Mesenchymal stem cell (in vitro differentiated cells and primary cell): Measurements from ENCODE around the gene ST6GALNAC3.

Source experiments
- DNase-seq: peaks from one replicate; pipeline ENCODE4 v3.0.0-alpha.2; 2013
- H2AFZ ChIP-seq: one replicate; pipeline ENCODE4 v1.6.1; 2013; ENCODE audit warnings: low read depth, mild to moderate bottlenecking, control low read depth, inconsistent platforms, low read length, moderate library complexity
- H2AK5ac ChIP-seq: 2 replicates; pipeline ENCODE4 v1.6.1; 2013; ENCODE audit warnings: low read length, moderate library complexity, mild to moderate bottlenecking, inconsistent platforms; ENCODE audit not compliant: severe bottlenecking
- H2BK120ac ChIP-seq: one replicate; pipeline ENCODE4 v1.6.1; 2013; ENCODE audit warnings: low read depth, mild to moderate bottlenecking, inconsistent platforms, low read length, moderate library complexity
- H2BK12ac ChIP-seq, 2 experiments: one replicate each; pipeline ENCODE4 v1.6.1; 2013; ENCODE audit warnings: inconsistent platforms in 2 of 2, low read length in 2 of 2, mild to moderate bottlenecking in 2 of 2, moderate library complexity in 2 of 2, control low read depth in 1 of 2
- H2BK15ac ChIP-seq: one replicate; pipeline ENCODE4 v1.6.1; 2013; ENCODE audit warnings: mild to moderate bottlenecking, low read depth, inconsistent platforms; ENCODE audit not compliant: poor library complexity, severe bottlenecking
- H2BK5ac ChIP-seq: 2 replicates; pipeline ENCODE4 v1.6.1; 2013; ENCODE audit warnings: low read depth, mild to moderate bottlenecking, low read length, control low read depth, inconsistent platforms; ENCODE audit not compliant: poor library complexity, severe bottlenecking
- H3K14ac ChIP-seq, 2 experiments: one replicate each; pipeline ENCODE4 v1.6.1; 2013; ENCODE audit warnings: inconsistent platforms in 2 of 2, low read length in 2 of 2, control low read depth in 1 of 2, mild to moderate bottlenecking in 1 of 2, moderate library complexity in 1 of 2
- H3K18ac ChIP-seq, 2 experiments: one replicate each; pipeline ENCODE4 v1.6.1; 2013; ENCODE audit warnings: inconsistent platforms in 2 of 2, low read length in 2 of 2, control low read depth in 1 of 2, low read depth in 1 of 2, mild to moderate bottlenecking in 1 of 2
- H3K23ac ChIP-seq, 2 experiments: one replicate each; pipeline ENCODE4 v1.6.1; 2013; ENCODE audit warnings: inconsistent platforms in 2 of 2, low read length in 2 of 2, mild to moderate bottlenecking in 2 of 2, moderate library complexity in 2 of 2, control low read depth in 1 of 2
- H3K27ac ChIP-seq: 2 replicates; pipeline ENCODE4 v1.5.1; 2013; ENCODE audit warnings: mild to moderate bottlenecking, moderate library complexity, low read length, control low read depth, inconsistent platforms; ENCODE audit not compliant: poor library complexity, severe bottlenecking
- H3K27me3 ChIP-seq, 2 experiments: 2 replicates each; pipeline versions ENCODE4 v1.6.1 to v1.7.0; 2013; ENCODE audit warnings: low read length in 2 of 2, mild to moderate bottlenecking in 2 of 2, moderate library complexity in 2 of 2, control low read depth in 1 of 2, inconsistent platforms in 1 of 2; ENCODE audit not compliant: control insufficient read depth in 1 of 2, insufficient read depth in 1 of 2
- H3K36me3 ChIP-seq, 2 experiments: 2 replicates each; pipeline versions ENCODE4 v1.6.1 to v1.7.0; 2013; ENCODE audit warnings: low read length in 2 of 2, control low read depth in 1 of 2, inconsistent platforms in 1 of 2, low read depth in 1 of 2, mild to moderate bottlenecking in 1 of 2; ENCODE audit not compliant: insufficient read depth in 2 of 2, control insufficient read depth in 1 of 2
- H3K4ac ChIP-seq, 2 experiments: one replicate each; pipeline ENCODE4 v1.6.1; 2013; ENCODE audit warnings: inconsistent platforms in 2 of 2, low read length in 2 of 2, mild to moderate bottlenecking in 2 of 2, moderate library complexity in 2 of 2, control low read depth in 1 of 2, low read depth in 1 of 2
- H3K4me1 ChIP-seq: 2 replicates; pipeline ENCODE4 v1.6.1; 2013; ENCODE audit warnings: low read depth, low read length, control low read depth; ENCODE audit not compliant: control insufficient read depth, insufficient read depth
- H3K4me2 ChIP-seq: 2 replicates; pipeline ENCODE4 v1.6.1; 2013; ENCODE audit warnings: low read length, mild to moderate bottlenecking, inconsistent platforms; ENCODE audit not compliant: poor library complexity, severe bottlenecking
- H3K4me3 ChIP-seq, 2 experiments: 2 replicates each; pipeline versions ENCODE4 v1.5.1 to v1.7.0; 2013; ENCODE audit warnings: low read length in 2 of 2, mild to moderate bottlenecking in 2 of 2, control low read depth in 1 of 2, low read depth in 1 of 2; ENCODE audit not compliant: insufficient read depth in 1 of 2
- H3K79me1 ChIP-seq: replicated peaks from 2 replicates; pipeline ENCODE4 v1.6.1; 2013; ENCODE audit warnings: mild to moderate bottlenecking, control low read depth, low read length, inconsistent platforms; ENCODE audit not compliant: poor library complexity, severe bottlenecking
- H3K9ac ChIP-seq: 2 replicates; pipeline ENCODE4 v1.7.0; 2013; ENCODE audit warnings: mild to moderate bottlenecking, low read length, moderate library complexity
- H3K9me3 ChIP-seq: 2 replicates; pipeline ENCODE4 v1.7.0; 2013; ENCODE audit warnings: mild to moderate bottlenecking, low read length; ENCODE audit not compliant: control insufficient read depth
- H4K8ac ChIP-seq: one replicate; pipeline ENCODE4 v1.6.1; 2013; ENCODE audit warnings: inconsistent platforms, mild to moderate bottlenecking, low read length, moderate library complexity
- H4K91ac ChIP-seq: one replicate; pipeline ENCODE4 v1.6.1; 2013; ENCODE audit warnings: mild to moderate bottlenecking, low read length, inconsistent platforms
- WGBS: methylation state at CpG from one replicate; pipeline ENCODE4 v1.1.7; 2013; ENCODE audit warnings: mixed read lengths; 5-methylcytosine and 5-hydroxymethylcytosine counted together

ST6GALNAC3 gene

DNA sequence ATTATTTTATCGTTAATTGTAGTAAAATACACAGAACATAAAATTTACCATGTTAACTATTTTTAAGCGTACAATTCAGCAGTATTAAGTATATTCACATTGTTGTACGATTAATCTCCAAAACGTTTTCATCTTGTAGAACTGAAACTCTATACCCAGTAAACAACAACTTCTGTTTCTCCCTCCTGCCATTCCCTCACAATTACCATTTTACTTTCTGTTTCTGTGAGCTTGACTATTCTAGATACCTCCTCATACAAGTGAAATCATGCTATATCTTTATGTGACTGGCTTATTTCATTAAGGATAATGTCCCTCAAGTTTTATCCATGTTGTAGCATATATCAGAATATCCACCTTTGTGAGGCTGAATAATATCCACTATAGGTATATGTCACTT is 156.8 kb downstream of the ST6GALNAC3 start:
- Histone ChIP-seq H3K23ac (no peak overlapping the region), H3K4me3 (no peak overlapping the region), H4K8ac (no peak overlapping the region), H3K79me1 (no peaks in the 10 kb centered on the region), H3K27ac (no peak overlapping the region), H4K91ac (no peak overlapping the region), H3K36me3 (no peaks in the 10 kb centered on the region), H2AK5ac (no peak overlapping the region), H3K4ac (no peak overlapping the region), H3K4me2 (no peak overlapping the region), H3K9ac (no peak overlapping the region), H2BK5ac (no peak overlapping the region), H3K14ac (no peak overlapping the region), H2BK12ac (no peak overlapping the region), H2AFZ (no peak overlapping the region), H2BK120ac (no peak overlapping the region), H3K9me3 (no peaks in the 10 kb centered on the region), H2BK15ac (no peak overlapping the region), H3K18ac (no peak overlapping the region), H3K27me3 (no peaks in the 10 kb centered on the region), H3K4me1 (no peaks in the 10 kb centered on the region)
- DNase-seq, result no peak
- 73% methylated on average over 4 of the region's 4 CpGs for WGBS

- H2BK12ac ChIP-seq, result no peak overlapping the region
- H3K27me3 ChIP-seq, result no peaks in the 10 kb centered on the region
- no peak overlapping the region for H3K27ac ChIP-seq
- no peak overlapping the region for H3K4me2 ChIP-seq
- H3K14ac ChIP-seq, result no peak overlapping the region
- H2BK120ac ChIP-seq, result no peak overlapping the region
- DNase-seq, result no peak
- no peak overlapping the region for H3K9ac ChIP-seq
- H4K91ac ChIP-seq, result no peak overlapping the region
- H3K4me3 ChIP-seq, result no peak overlapping the region
- H2BK15ac ChIP-seq, result no peak overlapping the region
- H3K79me1 ChIP-seq, result no peaks in the 10 kb centered on the region
- no peak overlapping the region for H2AFZ ChIP-seq
- H3K4ac ChIP-seq, result no peak overlapping the region
- no peak overlapping the region for H3K18ac ChIP-seq
- H3K9me3 ChIP-seq, result no peaks in the 10 kb centered on the region
- H3K36me3 ChIP-seq, result no peaks in the 10 kb centered on the region
- H3K23ac ChIP-seq, result no peak overlapping the region
- H3K4me1 ChIP-seq, result no peaks in the 10 kb centered on the region
- no peak overlapping the region for H2AK5ac ChIP-seq
- H2BK5ac ChIP-seq, result no peak overlapping the region
- 100% methylated on average over 4 of the region's 4 CpGs for WGBS
- H4K8ac ChIP-seq, result no peak overlapping the region
Observed at GRCh38 chr1:76232666-76233065, 158.1 kb downstream of the ST6GALNAC3 start.

- Histone ChIP-seq H3K36me3 (no peaks in the 10 kb centered on the region), H3K4me3 (no peak overlapping the region), H3K18ac (no peak overlapping the region), H2BK12ac (no peak overlapping the region), H3K27ac (no peak overlapping the region), H3K9me3 (no peaks in the 10 kb centered on the region), H3K79me1 (no peaks in the 10 kb centered on the region), H2AFZ (no peak overlapping the region), H3K4me2 (no peak overlapping the region), H3K14ac (no peak overlapping the region), H3K23ac (no peak overlapping the region), H4K8ac (no peak overlapping the region), H2BK120ac (no peak overlapping the region), H3K4ac (no peak overlapping the region), H3K4me1 (peaks cover 2% of the 10 kb centered on the region), H2BK15ac (no peak overlapping the region), H2AK5ac (no peak overlapping the region), H4K91ac (no peak overlapping the region), H3K27me3 (no peaks in the 10 kb centered on the region), H2BK5ac (no peak overlapping the region), H3K9ac (no peak overlapping the region)
- DNase-seq, result no peak
- WGBS, result 100% methylated on average over 1 of the region's 2 CpGs
Observed at GRCh38 chr1:76234061-76234460, 159.5 kb downstream of the ST6GALNAC3 start.

GRCh38 chr1:76237211-76237610 is 162.7 kb downstream of the ST6GALNAC3 start:
- Histone ChIP-seq H3K9me3 (no peaks in the 10 kb centered on the region), H3K4ac (no peak overlapping the region), H2BK5ac (no peak overlapping the region), H2AK5ac (no peak overlapping the region), H3K4me2 (no peak overlapping the region), H3K79me1 (no peaks in the 10 kb centered on the region), H4K91ac (no peak overlapping the region), H3K36me3 (no peaks in the 10 kb centered on the region), H3K4me3 (no peak overlapping the region), H2AFZ (no peak overlapping the region), H3K14ac (no peak overlapping the region), H2BK12ac (no peak overlapping the region), H4K8ac (no peak overlapping the region), H3K23ac (no peak overlapping the region), H2BK15ac (no peak overlapping the region), H3K27me3 (no peaks in the 10 kb centered on the region), H3K4me1 (peaks cover 2% of the 10 kb centered on the region), H3K9ac (no peak overlapping the region), H3K27ac (no peak overlapping the region), H2BK120ac (no peak overlapping the region), H3K18ac (no peak overlapping the region)
- 85% methylated on average over 5 of the region's 5 CpGs for WGBS
- DNase-seq, result no peak
